CD4-positive, alpha-beta memory T cell (primary cell): ENCODE measurements around the gene DCHS2. TPM values are rescaled to one million over a fixed set of nuclear protein-coding genes. Genes with fewer than 3 reads are reported as not detected.
A peak's percentile ranks its signal among the peaks of the same experiment; 100 is the strongest.

Experiments used
- CTCF ChIA-PET: fragments of 350-600 bp; sonication (Branson Sonifier 250); formaldehyde crosslinking; loops from one replicate; lab custom pipeline; 2021; ENCODE audit warnings: inconsistent platforms; ENCODE audit not compliant: partially characterized antibody; lab: Charles Lee
- POLR2A ChIA-PET: fragments of 350-600 bp; sonication (Branson Sonifier 250); formaldehyde crosslinking; loops from one replicate; lab custom pipeline; 2021; ENCODE audit not compliant: partially characterized antibody; lab: Charles Lee
- DNase-seq, 5 donors: peaks; one replicate each; pipeline versions ENCODE4 v3.0.0 to v3.0.0-alpha.2; 2020 to 2022; ENCODE audit warnings: mixed read lengths in 1 of 5
- H3K27ac ChIP-seq: one replicate; pipeline ENCODE4 v1.7.0; 2013; ENCODE audit warnings: low read depth, low read length
- H3K27me3 ChIP-seq: 2 replicates; pipeline ENCODE4 v1.7.0; 2013; ENCODE audit warnings: mild to moderate bottlenecking, low read length, moderate library complexity; ENCODE audit not compliant: insufficient read depth
- H3K36me3 ChIP-seq: 2 replicates; pipeline ENCODE4 v1.7.0; 2013; ENCODE audit warnings: mild to moderate bottlenecking, low read length, moderate library complexity; ENCODE audit not compliant: insufficient read depth
- H3K4me1 ChIP-seq: 2 replicates; pipeline ENCODE4 v1.7.0; 2013; ENCODE audit warnings: mild to moderate bottlenecking, low read length, moderate library complexity; ENCODE audit not compliant: insufficient read depth
- H3K4me3 ChIP-seq, 2 donors: one replicate each; pipeline ENCODE4 v1.7.0; 2013; ENCODE audit warnings: low read length in 2 of 2, mild to moderate bottlenecking in 1 of 2
- H3K9me3 ChIP-seq, 2 donors: one replicate each; pipeline ENCODE4 v1.7.0; 2013; ENCODE audit warnings: low read length in 2 of 2, control low read depth in 1 of 2; ENCODE audit not compliant: control insufficient read depth in 1 of 2
- H3K27ac Mint-ChIP-seq, 7 donors: one replicate each; pipeline ENCODE4 v1.8.0; 2020 to 2021; ENCODE audit warnings: mixed read lengths in 7 of 7, mild to moderate bottlenecking in 6 of 7, inconsistent platforms in 3 of 7, moderate library complexity in 3 of 7
- H3K27me3 Mint-ChIP-seq, 2 donors: one replicate each; pipeline ENCODE4 v1.8.0; 2020 to 2021; ENCODE audit warnings: mixed read lengths in 2 of 2
- H3K36me3 Mint-ChIP-seq, 2 donors: one replicate each; pipeline ENCODE4 v1.8.0; 2020 to 2021; ENCODE audit warnings: mixed read lengths in 2 of 2, inconsistent platforms in 1 of 2, mild to moderate bottlenecking in 1 of 2
- H3K4me1 Mint-ChIP-seq, 4 donors: one replicate each; pipeline ENCODE4 v1.8.0; 2020 to 2021; ENCODE audit warnings: mixed read lengths in 4 of 4, mild to moderate bottlenecking in 1 of 4
- H3K4me3 Mint-ChIP-seq, 8 donors: one replicate each; pipeline ENCODE4 v1.8.0; 2020 to 2021; ENCODE audit warnings: mixed read lengths in 8 of 8, mild to moderate bottlenecking in 7 of 8, moderate library complexity in 6 of 8, inconsistent platforms in 3 of 8
- H3K9me3 Mint-ChIP-seq, 8 donors: one replicate each; pipeline ENCODE4 v1.8.0; 2020 to 2021; ENCODE audit warnings: mixed read lengths in 8 of 8, mild to moderate bottlenecking in 5 of 8, inconsistent platforms in 3 of 8, moderate library complexity in 1 of 8
- intact Hi-C: fragments of 100-400 bp; cut with micrococcal nuclease; formaldehyde crosslinking; loops from one replicate; pipeline ENCODE4 v1.15.1; 2023
- polyA plus RNA-seq, 2 donors: library from polyadenylated mRNA; unstranded; fragments of 300-500 nt; fragmentation: Illumina TruSeq; gene quantifications; one replicate each; pipeline ENCODE4 v1.2.3, GENCODE V29; 2021
- total RNA-seq, 2 experiments: library from RNA; stranded (reverse); gene quantifications; one replicate each; pipeline ENCODE4 v1.2.3, GENCODE V29; 2021

DCHS2 gene
- total and polyA plus RNA-seq, 4 experiments from 2014 or later = 0.14 to 0.33 (median 0.17) TPM; not detected in 1

DNA sequence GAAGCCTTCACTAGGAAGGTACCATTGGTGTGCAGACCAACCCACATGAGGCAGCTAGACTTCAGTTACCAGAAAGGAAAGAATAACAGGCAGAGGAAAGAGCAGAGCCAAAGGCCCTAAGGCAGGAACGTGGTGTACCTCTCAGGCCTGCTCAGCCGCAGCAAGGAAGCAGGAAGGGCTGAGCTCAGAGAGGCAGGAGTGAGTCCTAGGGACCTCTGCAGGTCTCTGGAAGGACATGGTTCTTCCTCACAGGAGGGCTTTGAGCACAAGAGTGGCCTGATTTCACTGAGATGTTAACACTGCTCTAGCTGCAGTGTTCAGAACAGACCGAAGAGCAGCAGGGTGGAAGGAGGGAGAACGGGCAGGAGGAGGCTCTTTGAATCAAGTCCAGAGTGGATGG, 124.6 kb downstream of the DCHS2 start:
- H3K4me3 Mint-ChIP-seq = no peak overlapping the region
- no peaks in the 10 kb centered on the region for H3K36me3 Mint-ChIP-seq
- H3K9me3 ChIP-seq = no peaks in the 10 kb centered on the region
- CTCF ChIA-PET = no interaction called here
- no peak overlapping the region for H3K4me3 ChIP-seq
- no peaks in the 10 kb centered on the region for H3K36me3 ChIP-seq
- POLR2A ChIA-PET = no interaction called here
- H3K4me1 Mint-ChIP-seq = peaks cover under 1 to 10% (median 2%) of the 10 kb centered on the region in 4 donors
- H3K27me3 ChIP-seq = no peaks in the 10 kb centered on the region
- H3K9me3 Mint-ChIP-seq = peaks cover 0 to 3% (median 0%) of the 10 kb centered on the region in 8 donors
- H3K27ac ChIP-seq = no peak overlapping the region
- peaks cover 3% of the 10 kb centered on the region for H3K4me1 ChIP-seq
- intact Hi-C loops = no loop called here
- H3K27ac Mint-ChIP-seq = no peak overlapping the region
- peaks cover 8 to 16% of the 10 kb centered on the region in 2 donors for H3K27me3 Mint-ChIP-seq
- DNase-seq = no peak

DNA sequence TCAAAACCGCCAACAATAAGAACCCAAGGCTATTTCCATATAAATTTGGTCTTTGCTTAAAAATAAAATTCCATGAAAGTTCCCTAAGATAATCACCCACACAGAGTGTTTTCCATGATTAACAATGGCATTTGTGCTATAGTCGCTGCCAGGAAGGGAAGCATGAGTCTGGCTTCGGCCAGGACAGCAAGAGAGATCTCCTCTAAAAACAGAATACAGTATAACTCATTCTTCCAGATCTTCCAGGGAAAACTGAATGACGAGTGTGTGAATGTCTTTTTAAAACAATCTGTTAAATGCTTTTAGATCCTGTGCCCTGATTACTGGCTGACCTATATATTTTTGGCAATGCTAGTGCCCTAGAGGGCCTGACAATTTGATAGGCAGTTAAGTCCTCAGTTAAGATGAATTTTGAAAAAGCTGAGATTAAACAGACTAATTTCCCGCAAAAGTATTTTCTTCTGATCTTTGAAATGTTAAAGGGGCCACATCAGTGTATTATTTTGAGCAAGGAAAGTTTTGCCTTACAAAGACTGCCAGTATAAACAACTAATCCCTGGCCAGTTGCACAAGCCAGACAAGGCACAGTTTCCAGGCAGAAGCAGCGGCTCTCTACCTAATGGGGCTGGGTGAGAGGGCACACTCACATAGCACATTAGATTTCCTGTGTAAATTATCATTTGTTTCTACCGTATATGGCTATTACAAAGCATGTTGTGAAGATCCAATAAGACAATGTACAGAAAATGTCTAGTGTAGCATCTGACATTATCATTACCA, 127.3 kb downstream of the DCHS2 start:
- Histone ChIP-seq H3K9me3 (no peaks in the 10 kb centered on the region), H3K4me3 (no peak overlapping the region), H3K36me3 (no peaks in the 10 kb centered on the region), H3K4me1 (peaks cover 17% of the 10 kb centered on the region), H3K27ac (no peak overlapping the region), H3K27me3 (no peaks in the 10 kb centered on the region)
- Mint-ChIP-seq H3K4me3 (no peak overlapping the region), H3K27ac (peak overlapping the region in 1 of 7 donors; percentile 25), H3K4me1 (peaks cover 12 to 24% (median 12%) of the 10 kb centered on the region in 4 donors), H3K9me3 (no peaks in the 10 kb centered on the region), H3K36me3 (no peaks in the 10 kb centered on the region), H3K27me3 (peaks cover 2 to 3% of the 10 kb centered on the region in 2 donors)
- ChIA-PET POLR2A (no interaction called here), CTCF (no interaction called here)
- no peak for DNase-seq
- intact Hi-C loops = no loop called here

DNA sequence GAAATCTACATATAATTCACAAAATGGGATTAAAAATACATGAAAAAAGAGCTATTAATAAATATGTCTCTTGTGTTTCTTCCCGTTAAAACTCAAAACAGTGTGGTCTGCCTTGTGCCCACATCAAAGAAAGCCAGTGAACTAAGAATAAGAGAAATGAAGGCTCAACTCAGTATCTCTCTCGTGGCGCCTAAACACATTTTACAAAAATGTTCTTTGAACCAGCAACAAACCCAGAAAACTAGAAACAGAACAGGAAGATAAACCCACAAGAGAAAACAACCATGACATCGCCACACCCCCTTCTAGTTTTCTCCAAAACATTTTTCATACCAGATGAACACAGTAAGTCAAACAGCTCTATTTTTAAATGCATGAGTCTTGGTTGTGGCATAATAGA, 130.1 kb downstream of the DCHS2 start:
- intact Hi-C loops = no loop called here
- no peaks in the 10 kb centered on the region for H3K36me3 Mint-ChIP-seq
- no peaks in the 10 kb centered on the region for H3K27me3 ChIP-seq
- H3K4me1 ChIP-seq = peaks cover 17% of the 10 kb centered on the region
- H3K4me1 Mint-ChIP-seq = peaks cover 12 to 24% (median 12%) of the 10 kb centered on the region in 4 donors
- peak overlapping the region in 3 of 8 donors; percentile 9 to 75 (median 59) for H3K4me3 Mint-ChIP-seq
- H3K27ac Mint-ChIP-seq = peak overlapping the region in 4 of 7 donors; percentile 0 to 22 (median 19)
- no peaks in the 10 kb centered on the region for H3K9me3 ChIP-seq
- no peaks in the 10 kb centered on the region for H3K36me3 ChIP-seq
- peaks cover 2 to 4% of the 10 kb centered on the region in 2 donors for H3K27me3 Mint-ChIP-seq
- CTCF ChIA-PET = no interaction called here
- no peak overlapping the region for H3K4me3 ChIP-seq
- POLR2A ChIA-PET = no interaction called here
- no peaks in the 10 kb centered on the region for H3K9me3 Mint-ChIP-seq
- peak in 4 of 5 donors; percentile 4 to 25 (median 20) for DNase-seq
- no peak overlapping the region for H3K27ac ChIP-seq

- H3K27me3 ChIP-seq = no peaks in the 10 kb centered on the region
- no peak overlapping the region for H3K4me3 ChIP-seq
- no peak for DNase-seq
- H3K9me3 Mint-ChIP-seq = no peaks in the 10 kb centered on the region
- H3K36me3 ChIP-seq = no peaks in the 10 kb centered on the region
- peaks cover 2 to 4% of the 10 kb centered on the region in 2 donors for H3K27me3 Mint-ChIP-seq
- POLR2A ChIA-PET = no interaction called here
- intact Hi-C loops = no loop called here
- peaks cover 17% of the 10 kb centered on the region for H3K4me1 ChIP-seq
- peaks cover 12 to 24% (median 12%) of the 10 kb centered on the region in 4 donors for H3K4me1 Mint-ChIP-seq
- no peaks in the 10 kb centered on the region for H3K9me3 ChIP-seq
- H3K27ac Mint-ChIP-seq = no peak overlapping the region
- no peak overlapping the region for H3K27ac ChIP-seq
- H3K4me3 Mint-ChIP-seq = no peak overlapping the region
- no peaks in the 10 kb centered on the region for H3K36me3 Mint-ChIP-seq
- CTCF ChIA-PET = no interaction called here
Observed at GRCh38 chr4:154360491-154360890, 131.1 kb downstream of the DCHS2 start.

DNA sequence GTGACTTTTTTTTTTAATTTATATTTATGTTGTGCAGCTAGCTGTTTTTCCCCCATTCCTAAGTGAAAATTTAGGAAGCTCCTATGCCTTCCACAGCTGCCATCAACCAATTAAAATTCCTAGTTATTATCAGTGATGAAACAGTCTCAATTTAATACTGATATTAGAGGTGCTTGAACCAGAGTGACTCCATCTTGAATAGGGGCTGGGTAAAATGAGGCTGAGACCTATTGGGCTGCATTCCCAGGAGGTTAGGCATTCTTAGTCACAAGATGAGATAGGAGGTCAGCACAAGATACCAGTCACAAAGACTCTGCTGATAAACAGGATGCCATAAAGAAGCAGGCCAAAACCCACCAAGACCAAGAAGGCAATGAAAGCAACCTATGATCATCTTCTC, 136.7 kb downstream of the DCHS2 start:
- peaks cover 0 to under 1% (median 0%) of the 10 kb centered on the region in 4 donors for H3K4me1 Mint-ChIP-seq
- Histone ChIP-seq H3K36me3 (no peaks in the 10 kb centered on the region), H3K27me3 (no peaks in the 10 kb centered on the region), H3K4me1 (no peaks in the 10 kb centered on the region), H3K4me3 (no peak overlapping the region), H3K27ac (no peak overlapping the region), H3K9me3 (no peaks in the 10 kb centered on the region)
- H3K9me3 Mint-ChIP-seq = no peaks in the 10 kb centered on the region
- H3K36me3 Mint-ChIP-seq = no peaks in the 10 kb centered on the region
- peaks cover 2 to 4% of the 10 kb centered on the region in 2 donors for H3K27me3 Mint-ChIP-seq
- ChIA-PET POLR2A (no interaction called here), CTCF (no interaction called here)
- intact Hi-C loops = no loop called here
- no peak overlapping the region for H3K4me3 Mint-ChIP-seq
- H3K27ac Mint-ChIP-seq = no peak overlapping the region
- DNase-seq = no peak

DNA sequence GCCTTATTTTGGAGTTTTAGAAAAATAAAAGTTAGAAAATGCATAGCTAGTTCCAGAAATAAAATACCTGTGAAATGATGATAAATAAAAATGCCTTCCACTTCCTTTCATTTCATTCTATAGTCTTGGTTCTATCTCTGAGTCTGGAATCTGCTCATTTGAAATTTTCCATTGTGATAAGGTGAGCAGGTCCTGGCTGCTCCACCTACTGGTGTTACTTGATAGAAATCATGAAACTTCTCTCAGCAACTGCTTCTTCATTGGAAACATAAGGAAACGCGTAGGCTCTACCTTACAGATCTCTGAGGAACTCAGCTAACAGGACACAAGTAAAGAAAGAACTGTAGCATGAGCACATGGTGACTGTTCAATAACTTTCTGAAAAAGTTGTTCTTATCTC, 141.8 kb downstream of the DCHS2 start:
- no peak overlapping the region for H3K4me3 ChIP-seq
- H3K36me3 ChIP-seq = no peaks in the 10 kb centered on the region
- no peaks in the 10 kb centered on the region for H3K36me3 Mint-ChIP-seq
- intact Hi-C loops = no loop called here
- ChIA-PET POLR2A (no interaction called here), CTCF (interaction anchor here (1.3 to 1.6 kb wide), 2 partner anchors 9 kb away, joined by 3 read pairs; no protein-coding TSS in a partner anchor)
- H3K27ac ChIP-seq = no peak overlapping the region
- no peaks in the 10 kb centered on the region for H3K9me3 ChIP-seq
- no peaks in the 10 kb centered on the region for H3K27me3 ChIP-seq
- no peak for DNase-seq
- H3K9me3 Mint-ChIP-seq = no peaks in the 10 kb centered on the region
- no peak overlapping the region for H3K27ac Mint-ChIP-seq
- H3K4me1 ChIP-seq = no peaks in the 10 kb centered on the region
- H3K27me3 Mint-ChIP-seq = peaks cover 0 to 2% of the 10 kb centered on the region in 2 donors
- H3K4me1 Mint-ChIP-seq = peaks cover 0 to 2% (median 0%) of the 10 kb centered on the region in 4 donors
- H3K4me3 Mint-ChIP-seq = no peak overlapping the region

DNA sequence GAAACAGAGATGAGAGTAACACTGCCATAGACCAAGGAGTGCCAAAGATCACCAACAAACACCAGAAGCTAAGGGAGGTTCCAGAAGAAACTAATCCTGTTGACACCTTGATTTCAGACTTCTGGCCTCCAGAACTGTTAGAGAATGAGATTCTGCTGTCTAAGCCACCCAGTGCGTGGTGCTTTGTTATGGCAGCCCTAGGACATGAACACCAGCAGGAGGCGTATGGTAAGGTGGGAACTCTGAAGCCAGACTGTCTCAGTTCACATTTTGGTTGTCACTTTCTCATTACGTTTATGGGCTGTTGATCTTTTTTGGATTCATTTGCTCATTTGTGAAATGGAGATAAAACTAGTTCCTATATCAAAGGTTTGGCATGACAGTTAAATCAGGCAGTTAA, 142.9 kb downstream of the DCHS2 start:
- no peaks in the 10 kb centered on the region for H3K9me3 ChIP-seq
- Mint-ChIP-seq H3K36me3 (no peaks in the 10 kb centered on the region), H3K9me3 (no peaks in the 10 kb centered on the region), H3K27me3 (peaks cover 0 to 3% of the 10 kb centered on the region in 2 donors), H3K4me1 (peaks cover 0 to 2% (median 0%) of the 10 kb centered on the region in 4 donors), H3K27ac (no peak overlapping the region), H3K4me3 (no peak overlapping the region)
- ChIA-PET CTCF (interaction anchor here (1.6 kb wide), 1 partner anchor 10 kb away, joined by 3 read pairs; no protein-coding TSS in a partner anchor), POLR2A (no interaction called here)
- no peaks in the 10 kb centered on the region for H3K27me3 ChIP-seq
- no peaks in the 10 kb centered on the region for H3K36me3 ChIP-seq
- H3K4me3 ChIP-seq = no peak overlapping the region
- intact Hi-C loops = no loop called here
- H3K27ac ChIP-seq = no peak overlapping the region
- H3K4me1 ChIP-seq = no peaks in the 10 kb centered on the region
- DNase-seq = no peak
